Activated T-cell treated with anti-CD3 and anti-CD28 coated beads for 48 hours (primary cell): ENCODE data around the gene SLC2A9.

Experiments used
- DNase-seq: peaks from one replicate; pipeline ENCODE4 v3.0.0-alpha.2; 2020; ENCODE audit warnings: low read depth

SLC2A9 gene

GRCh38 chr4:9962611-9963314, 58.5 kb downstream of the SLC2A9 start:
- DNase-seq: no peak

DNA sequence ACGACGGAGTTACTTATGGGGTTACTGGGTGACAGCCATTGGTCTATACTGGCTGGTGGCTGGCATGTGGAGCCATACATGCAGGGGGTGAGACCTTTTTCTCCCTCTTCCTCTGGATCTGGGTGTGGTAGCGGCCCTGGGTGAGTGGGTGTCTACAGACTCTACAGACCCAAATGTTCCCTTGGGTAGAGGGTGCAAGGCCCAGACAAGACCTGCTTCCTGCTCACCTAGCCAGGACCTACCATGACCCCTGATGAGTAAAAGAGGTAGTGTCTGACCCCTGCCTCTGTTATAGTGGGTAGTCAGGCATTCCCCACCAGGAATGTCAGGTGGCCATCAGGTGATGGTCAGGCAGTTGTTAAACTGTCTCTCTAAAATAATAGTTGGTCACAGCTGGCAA, 66.8 kb downstream of the SLC2A9 start:
- no peak for DNase-seq

DNA sequence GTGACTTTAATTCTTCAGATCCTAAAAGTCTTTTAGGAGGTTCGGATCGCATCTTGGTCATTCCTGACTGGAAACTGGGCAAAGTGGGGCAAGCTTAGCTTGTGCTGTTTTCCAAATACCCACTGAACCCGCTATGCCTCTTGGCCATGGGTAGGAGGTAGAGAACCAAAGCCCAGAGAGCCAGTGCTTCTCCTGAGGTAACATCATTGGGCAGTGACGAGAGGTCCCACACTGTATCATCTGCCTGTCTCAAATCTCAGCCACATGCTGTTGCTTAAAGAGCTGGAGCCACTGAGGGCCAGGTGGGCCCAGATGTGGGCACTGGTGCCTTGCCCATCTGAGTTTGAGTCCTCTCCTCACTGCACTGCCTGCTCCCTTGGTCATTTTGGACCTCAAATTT, 68.2 kb downstream of the SLC2A9 start:
- DNase-seq: no peak

DNA sequence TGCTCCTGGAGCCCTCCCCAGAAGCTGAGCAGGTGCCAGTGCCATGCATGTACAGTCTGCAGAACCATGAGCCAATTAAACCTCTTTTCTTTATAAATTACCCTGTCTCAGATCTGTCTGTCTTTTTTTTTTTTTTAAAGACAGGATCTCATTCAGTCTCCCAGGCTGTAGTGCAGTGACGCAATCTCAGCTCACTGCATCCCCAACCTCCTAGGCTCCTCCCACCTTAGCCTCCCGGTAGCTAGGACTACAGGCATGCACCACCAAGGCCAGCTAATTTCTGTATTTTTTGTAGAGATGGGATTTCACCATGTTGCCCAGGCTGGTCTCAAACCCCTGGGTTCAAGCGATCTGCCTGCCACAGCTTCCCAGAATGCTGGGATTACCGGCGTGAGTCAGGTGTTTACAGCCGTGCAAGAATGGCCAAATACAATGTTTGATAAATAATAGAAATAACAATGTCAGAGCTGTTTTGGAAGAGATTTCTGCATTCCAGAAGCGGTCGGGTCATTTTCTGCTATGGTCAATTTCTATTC, 68.8 kb downstream of the SLC2A9 start:
- no peak for DNase-seq

DNA sequence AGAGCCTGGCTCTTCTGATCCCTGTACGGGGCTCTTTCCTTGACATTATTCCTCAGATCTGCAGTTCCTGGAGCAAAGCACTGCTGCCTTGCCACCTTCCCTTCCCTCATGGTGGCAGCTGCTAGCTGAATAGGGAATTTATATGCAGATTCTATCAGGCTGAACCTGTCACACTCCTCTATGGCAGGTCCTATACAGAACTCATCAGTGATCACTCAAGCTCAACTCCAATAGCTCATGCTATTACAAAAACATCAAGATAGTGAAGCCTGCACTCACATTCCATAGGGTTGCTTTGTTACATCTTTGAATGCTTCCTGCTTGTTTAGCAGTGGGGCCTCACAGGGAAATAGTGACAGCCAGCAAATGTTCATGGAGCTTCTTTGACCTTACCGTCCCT, 71.7 kb downstream of the SLC2A9 start:
- no peak for DNase-seq

GRCh38 chr4:9947168-9948062, 73.9 kb downstream of the SLC2A9 start:
- no peak for DNase-seq

DNA sequence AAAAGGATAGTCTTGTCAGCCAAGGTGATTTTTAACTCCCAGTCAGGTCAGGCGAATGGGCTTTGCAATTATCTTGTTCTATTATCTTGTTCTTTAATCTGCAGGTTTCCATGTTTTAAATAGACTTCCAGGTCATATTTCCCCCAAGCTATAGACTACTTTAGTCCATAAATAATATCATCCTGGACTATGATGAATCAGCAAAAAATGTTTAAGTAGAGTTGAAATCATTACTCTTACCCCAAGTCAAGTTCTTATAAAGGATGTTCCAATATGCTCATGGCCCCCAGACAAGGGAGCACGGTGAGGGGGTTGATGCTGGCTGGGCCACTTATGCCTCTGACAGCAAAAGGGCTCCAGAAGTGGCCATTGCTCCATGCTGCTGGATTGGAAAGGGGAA, 75.1 kb downstream of the SLC2A9 start:
- no peak for DNase-seq

DNA sequence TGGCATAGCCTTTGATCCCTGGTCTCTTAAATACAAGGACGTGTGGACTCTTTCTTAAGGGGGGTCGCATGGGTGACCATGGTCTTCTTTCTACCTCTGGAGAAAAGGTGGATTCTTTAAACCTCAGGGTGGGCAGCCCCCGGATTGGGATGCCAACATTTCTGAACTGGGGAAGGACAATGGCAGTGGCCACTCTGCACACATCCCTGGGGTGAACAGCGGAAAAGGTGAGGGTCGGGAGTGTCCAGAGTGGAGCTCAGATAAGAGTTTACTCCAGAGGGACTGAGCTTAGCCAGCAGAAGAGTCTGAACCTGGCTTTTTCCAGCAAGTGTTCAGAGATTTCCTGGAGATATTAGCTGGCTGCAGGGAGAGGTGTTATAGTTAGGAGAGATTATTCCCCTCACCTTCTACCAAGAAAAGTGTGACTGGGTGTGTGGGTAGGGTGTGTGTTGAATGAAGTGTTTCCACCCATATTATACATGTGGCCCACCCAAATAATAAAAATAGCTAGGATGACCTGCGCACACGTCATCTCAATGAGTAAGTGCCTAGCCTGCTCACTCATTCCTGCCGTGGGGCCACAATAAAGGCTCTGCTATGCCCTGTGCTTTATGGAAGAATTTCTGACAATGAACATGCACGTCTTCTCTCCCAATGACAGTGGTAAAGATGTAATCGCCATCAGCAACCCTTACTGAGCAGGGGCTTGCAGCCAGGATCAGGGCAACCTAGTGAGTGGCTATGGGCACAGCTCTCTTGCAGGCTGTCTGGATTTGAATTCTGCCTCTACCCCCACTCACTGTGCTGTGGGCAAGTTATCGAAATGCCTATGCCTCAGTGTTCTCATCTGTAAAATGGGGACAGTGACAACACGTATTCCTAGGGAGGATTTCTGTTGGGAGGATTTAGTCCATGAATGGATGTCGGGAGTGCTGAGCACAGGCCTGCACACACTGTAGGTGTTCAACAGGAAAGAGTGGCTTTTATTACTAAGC, 76.6 kb downstream of the SLC2A9 start:
- DNase-seq: no peak

- no peak for DNase-seq
Observed at GRCh38 chr4:9943761-9944160, 77.5 kb downstream of the SLC2A9 start.

- DNase-seq: no peak
Observed at GRCh38 chr4:9942921-9943600, 78.2 kb downstream of the SLC2A9 start.

- no peak for DNase-seq
Observed at GRCh38 chr4:9942139-9942538, 79.2 kb downstream of the SLC2A9 start.

GRCh38 chr4:9940041-9940440, 81.3 kb downstream of the SLC2A9 start:
- no peak for DNase-seq

DNA sequence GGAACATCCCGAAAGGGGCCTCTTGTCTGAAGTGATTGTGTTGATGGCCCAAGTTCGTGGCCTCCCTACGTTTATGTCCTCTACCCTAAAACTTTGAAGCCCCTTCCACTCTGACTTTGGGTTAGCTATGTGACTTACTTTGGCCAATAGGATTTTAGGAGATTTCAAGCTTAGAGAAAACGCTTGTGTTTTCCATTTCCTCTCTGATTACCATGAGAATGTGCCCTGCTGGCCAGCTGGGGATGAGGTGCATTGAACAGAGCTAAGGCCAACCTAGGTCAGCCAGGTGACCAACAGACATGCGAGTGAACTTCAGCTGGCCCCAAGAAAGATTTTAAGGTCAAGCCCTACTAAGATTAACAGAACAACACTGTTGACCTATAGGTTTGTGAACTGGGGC, 82.4 kb downstream of the SLC2A9 start:
- no peak for DNase-seq

- DNase-seq: no peak
Observed at GRCh38 chr4:9937078-9937477, 84.2 kb downstream of the SLC2A9 start.

DNA sequence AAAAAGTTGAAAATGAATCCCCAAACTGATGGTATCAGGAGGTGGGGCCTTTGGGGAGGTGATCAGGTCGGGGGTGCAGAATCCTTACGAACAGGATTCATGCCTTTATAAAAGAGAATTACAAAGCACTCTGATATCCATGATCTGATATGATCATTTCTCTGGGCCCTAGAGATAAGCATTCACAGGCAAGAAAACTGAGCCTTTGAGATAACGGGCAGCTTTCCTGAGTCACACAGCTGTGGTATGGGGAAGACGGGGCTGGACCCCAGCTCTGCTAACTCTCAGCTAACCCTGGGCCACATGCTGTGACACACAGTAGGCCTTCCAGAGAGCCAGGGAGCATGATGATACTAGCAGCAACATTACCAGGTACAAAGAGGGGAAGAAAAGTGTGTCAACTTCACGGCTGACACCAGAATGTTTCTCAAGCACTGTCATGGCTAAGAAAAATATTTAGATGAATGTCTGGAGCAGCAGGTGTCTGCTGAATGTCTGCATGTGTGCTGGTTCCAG, 85.1 kb downstream of the SLC2A9 start:
- no peak for DNase-seq

DNA sequence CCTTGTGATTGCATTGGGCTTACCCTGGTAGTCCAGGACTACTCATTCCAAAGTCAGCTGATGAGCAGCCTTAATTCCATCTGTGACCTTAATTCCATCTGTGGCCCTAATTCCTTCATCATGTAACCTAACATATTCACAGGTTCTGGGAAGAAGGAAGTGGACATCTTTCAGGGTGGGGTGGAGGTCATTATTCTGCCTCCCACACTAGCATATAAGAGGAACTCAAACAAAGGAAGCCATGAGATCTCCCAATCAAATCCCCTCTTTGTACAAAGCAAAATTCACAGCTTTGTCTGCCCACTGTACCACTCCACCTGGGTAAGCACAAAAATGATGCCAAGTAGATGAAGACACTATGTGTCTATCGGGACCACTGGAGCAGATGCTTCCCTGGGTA, 87.3 kb downstream of the SLC2A9 start:
- no peak for DNase-seq

DNA sequence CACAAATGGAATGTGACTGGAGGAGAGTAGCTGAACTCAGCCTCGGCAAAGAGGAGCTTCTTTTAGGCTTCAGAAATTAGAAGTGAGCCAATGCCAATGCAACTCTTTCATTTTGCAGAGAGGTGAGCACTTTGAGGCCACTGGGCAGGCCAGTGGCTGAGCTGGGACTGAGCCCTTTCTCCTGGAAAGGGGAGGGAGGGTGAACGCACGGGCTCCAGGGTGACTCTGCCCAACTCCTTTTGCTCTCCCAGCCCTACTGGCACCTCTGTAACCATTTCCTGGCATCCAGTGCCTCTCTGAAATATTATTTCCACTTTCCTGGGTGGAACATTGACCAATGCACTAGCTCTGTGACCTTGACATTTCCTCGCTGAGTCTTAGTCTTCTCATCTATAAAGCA, 88.1 kb downstream of the SLC2A9 start:
- no peak for DNase-seq

GRCh38 chr4:9932771-9933170, 88.5 kb downstream of the SLC2A9 start:
- no peak for DNase-seq

DNA sequence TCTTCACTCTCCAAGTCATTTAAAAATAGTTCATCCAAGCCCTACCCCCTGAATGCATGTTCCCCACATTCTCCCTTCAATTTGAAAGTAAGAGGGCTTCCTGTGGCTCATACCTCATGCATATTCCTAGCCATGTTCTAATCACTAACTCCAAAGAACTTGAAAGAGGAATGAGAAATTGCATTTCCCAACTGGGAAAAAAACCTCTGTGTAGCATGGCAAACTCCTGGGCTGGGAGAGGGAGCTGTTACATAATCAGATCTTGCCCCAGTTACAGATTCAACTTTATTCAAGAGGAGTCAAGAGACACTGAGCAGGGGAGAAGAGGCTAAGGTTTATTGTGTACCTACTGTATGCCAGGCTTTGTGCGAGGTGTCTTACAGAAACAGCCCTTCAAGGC, 90.2 kb downstream of the SLC2A9 start:
- no peak for DNase-seq

GRCh38 chr4:9929111-9929510, 92.2 kb downstream of the SLC2A9 start:
- no peak for DNase-seq

DNA sequence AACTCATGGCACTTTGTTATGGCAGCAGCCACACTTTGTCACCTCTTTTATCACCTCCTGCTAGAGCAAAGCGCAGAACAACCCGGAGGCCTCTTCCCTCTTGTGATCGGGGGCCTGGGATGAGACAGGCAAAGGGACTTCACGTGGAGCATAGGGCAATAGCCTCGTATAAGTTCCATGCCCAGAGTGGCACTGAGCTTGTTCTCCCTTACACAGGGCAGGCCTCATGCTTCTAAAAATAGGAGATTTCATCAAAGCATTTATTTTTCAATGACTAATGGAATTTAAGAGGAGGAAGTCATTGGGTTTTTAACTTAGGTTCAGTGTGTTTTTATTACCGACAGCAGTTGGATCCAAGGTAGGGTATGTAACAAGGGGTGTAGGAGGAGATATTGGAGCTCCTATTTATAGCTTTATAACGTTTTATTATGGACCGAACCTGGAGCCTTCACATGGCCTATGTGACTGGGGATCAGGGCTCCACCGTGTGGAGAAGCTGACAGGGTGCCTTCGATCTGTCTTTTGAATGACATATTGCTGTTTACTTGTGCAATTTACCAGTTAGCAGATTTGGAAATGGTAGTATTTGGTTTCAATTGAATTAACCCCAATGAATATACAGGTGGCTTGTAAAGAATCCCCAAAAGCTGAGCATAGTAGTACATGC, 93.8 kb downstream of the SLC2A9 start:
- DNase-seq: no peak
